GM21526 (cell line): Measurements from ENCODE around the gene CNTNAP2.

Experiments used
- ATAC-seq: cut with Tn5 transposase; IDR thresholded peaks from one replicate; pipeline ENCODE4 v1.9.1; 2021; ENCODE audit warnings: moderate library complexity; ENCODE audit not compliant: unreplicated experiment, low FRiP score

CNTNAP2 gene

DNA sequence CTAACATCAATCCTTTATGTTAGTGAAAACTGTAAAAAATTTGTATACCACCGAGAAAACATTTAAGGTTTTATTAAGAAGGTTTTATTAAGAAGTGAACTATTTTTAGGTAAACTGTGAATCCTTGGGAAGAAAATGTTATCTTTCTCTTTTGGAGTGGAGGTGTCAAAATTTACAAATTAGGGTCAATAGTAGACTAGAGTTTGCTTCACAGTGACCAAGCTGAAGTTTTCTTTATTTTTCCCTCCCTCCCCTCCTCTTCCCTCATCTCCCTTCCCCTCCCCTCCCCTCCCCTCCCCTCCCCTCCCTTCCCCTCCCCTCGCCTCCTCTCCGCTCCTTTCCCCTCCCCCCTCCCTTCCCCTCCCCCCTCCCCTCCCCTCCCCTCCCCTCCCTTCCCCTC is 168.8 kb downstream of the CNTNAP2 start:
- ATAC-seq = no peak

- no peak for ATAC-seq
These were observed 174.1 kb downstream of the CNTNAP2 start for GRCh38 chr7:146290746-146291145.

GRCh38 chr7:146291900-146292299 is 175.3 kb downstream of the CNTNAP2 start:
- ATAC-seq = no peak

- no peak for ATAC-seq
These were observed 179.4 kb downstream of the CNTNAP2 start for GRCh38 chr7:146296028-146296427.

DNA sequence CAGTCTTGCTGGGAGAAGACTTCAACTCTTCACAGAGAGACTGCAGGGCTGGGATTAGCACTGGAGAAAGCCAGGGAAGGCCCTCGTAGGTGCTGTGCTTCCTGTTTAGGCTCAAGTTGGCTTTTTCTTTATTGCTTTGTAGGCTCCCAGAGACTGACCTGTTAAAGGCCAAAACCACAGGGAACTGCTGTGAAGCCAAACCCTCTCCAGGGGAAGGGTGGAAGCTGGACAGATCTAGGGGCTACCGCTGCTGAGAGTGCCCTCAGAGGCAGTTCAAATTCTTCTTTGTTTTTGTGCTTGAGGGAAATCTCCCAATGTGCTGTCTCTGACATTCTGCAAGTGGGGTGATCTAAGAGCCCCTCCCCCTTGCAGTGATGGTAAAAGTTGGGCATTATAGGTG is 198.4 kb downstream of the CNTNAP2 start:
- ATAC-seq = no peak

- no peak for ATAC-seq
These were observed 203.0 kb downstream of the CNTNAP2 start for GRCh38 chr7:146319629-146320028.

- no peak for ATAC-seq
These were observed 204.7 kb downstream of the CNTNAP2 start for GRCh38 chr7:146321301-146321700.

DNA sequence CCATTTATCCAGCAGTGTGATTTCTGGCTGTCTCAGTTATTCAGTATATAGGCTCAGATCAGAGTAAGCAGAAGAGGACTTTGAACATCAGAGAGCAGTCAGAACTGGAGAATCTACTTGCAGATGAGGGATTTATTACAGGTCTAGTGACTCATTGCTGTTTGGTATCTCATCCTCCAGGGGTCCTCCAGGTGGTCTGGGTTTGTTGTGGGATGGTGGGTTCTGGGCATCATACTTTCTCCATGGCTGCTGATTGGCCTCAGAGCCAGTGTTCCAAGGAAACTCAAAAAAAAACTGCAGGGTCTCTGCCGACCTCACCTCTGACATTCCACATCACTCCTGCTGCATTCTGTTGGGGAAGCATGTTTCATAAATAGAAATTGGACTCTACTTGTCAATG is 214.8 kb downstream of the CNTNAP2 start:
- no peak for ATAC-seq

DNA sequence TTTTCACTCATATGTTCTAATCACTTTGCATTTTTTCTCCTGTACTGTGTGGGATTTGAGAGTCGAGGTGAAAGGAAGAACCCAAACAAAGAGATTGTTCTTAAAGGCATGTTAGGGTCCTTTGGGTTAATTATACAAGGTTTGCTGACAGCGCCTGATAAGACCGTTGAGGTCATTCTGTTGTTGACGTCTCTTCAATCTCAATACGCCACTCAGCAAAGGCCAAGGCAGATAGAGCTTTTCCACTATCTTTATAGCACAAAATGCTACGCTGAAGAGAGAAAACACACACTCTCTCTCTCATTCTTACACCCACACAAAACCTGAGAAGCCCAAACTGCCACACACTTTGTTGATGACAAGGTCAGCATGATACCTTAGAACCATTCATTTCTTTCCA is 228.7 kb downstream of the CNTNAP2 start:
- ATAC-seq = no peak

DNA sequence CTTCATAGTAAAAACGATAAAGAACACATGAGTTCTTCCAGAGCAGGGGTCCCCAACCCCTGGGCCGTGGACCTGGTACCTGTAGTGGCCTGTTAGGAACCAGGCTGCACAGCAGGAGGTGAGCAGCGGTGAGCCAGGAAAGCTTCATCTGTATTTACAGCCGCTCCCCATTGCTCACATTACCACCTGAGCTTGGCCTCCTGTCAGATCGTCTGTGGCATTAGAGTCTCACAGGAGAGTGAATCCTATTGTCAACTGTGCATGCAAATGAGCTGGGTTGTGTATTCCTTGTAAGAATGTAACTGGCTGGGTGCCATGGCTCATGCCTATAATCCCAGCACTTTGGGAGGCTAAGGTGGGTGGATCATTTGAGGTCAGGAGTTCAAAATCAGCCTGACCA is 229.5 kb downstream of the CNTNAP2 start:
- ATAC-seq = no peak

DNA sequence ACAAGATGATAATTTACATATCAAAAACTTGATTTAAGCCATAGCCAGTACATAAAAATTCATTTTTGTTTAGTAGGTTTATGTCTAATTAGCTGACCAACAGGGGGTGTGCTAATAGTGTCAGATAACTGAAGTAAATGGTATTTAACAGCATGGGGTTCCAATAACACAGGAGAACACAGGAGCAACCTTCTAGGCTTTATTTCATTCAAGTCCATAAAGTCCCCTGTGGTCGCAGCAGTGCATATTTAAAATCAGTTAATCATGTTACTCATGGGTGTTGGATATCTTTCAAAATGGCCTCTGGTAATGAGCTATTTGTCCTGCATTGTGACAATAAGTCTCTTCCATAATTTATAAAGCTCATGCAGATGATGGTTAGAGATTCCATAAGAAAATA is 238.6 kb downstream of the CNTNAP2 start:
- ATAC-seq = no peak

DNA sequence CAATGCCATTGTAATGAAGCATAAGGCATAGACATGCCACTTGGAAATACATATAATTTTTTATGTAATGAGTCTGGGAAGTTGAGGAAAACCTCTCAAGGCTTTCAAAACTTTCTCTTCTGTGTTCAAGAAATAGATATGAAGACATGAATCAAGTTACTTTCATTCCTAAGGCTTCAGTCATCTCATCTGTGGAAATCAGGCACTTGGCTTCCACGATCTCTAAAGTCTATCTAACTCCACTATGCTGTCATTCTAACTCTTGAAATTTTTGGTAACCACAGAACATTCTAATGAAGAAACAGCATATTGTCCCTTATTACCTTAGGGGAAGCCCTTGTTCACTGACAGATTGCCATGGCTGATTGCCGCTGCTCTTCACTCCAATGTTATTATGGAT is 242.6 kb downstream of the CNTNAP2 start:
- no peak for ATAC-seq

- no peak for ATAC-seq
These were observed 250.3 kb downstream of the CNTNAP2 start for GRCh38 chr7:146366938-146367337.

- no peak for ATAC-seq
These were observed 253.6 kb downstream of the CNTNAP2 start for GRCh38 chr7:146370171-146370570.

DNA sequence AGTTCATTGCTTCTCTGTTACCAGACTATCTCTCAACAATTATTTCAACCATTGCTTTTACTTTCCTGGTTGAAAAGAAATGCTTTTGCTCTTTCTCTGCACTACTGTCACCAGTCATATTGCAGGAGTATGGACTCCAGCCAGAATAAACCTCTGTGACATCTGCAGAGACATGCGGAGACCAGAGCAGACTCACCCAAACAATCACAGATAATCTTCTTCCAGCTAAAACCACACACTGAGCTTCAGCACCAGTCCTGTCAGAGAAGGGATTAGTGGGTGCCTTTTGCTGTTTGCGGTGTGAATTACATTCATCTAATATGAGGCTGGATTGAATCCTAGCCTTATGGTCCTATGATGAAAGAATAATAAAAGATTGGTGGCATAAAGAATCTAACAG is 258.6 kb downstream of the CNTNAP2 start:
- no peak for ATAC-seq

- ATAC-seq = no peak
These were observed 261.6 kb downstream of the CNTNAP2 start for GRCh38 chr7:146378196-146378595.

- no peak for ATAC-seq
These were observed 270.5 kb downstream of the CNTNAP2 start for GRCh38 chr7:146387140-146387539.

- ATAC-seq = no peak
These were observed 272.3 kb downstream of the CNTNAP2 start for GRCh38 chr7:146388928-146389327.

DNA sequence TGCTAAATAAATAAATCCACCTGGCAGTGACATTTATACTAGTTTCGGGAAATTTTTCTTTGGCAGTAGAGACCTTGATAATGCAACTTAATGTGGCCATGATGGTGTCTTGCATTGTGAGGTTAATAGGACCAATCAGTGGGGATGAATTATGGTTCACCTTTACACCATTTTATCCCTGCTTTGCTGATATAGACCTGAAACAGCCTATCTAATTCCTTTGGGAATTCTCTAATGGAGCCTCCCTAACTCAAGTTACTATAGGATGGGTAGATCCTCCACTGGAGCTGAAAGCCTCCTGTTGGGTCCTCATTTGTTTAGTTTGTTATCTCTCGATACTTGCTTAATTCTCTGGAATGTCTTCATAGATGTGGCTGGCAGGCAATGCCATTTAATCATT is 276.7 kb downstream of the CNTNAP2 start:
- ATAC-seq = no peak

GRCh38 chr7:146397141-146397540 is 280.5 kb downstream of the CNTNAP2 start:
- no peak for ATAC-seq

GRCh38 chr7:146401939-146402338 is 285.3 kb downstream of the CNTNAP2 start:
- no peak for ATAC-seq

DNA sequence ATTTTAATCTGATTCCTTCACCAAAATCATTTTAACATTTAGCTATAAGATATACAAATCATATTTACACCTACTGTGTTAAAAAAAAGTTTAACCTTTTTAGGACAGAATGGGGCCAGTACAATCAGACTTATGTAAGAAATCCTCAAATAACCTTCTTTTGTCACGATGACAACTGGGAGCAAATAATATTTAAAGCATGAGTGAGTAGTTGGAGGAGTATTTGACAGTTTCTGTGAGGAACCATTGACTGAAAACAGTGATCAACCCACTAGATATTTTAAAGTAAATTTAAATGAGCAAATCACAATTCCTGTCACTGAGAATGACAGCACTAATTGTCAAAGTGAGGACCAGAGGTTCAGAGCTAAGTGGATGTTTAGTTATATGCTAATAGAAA is 289.1 kb downstream of the CNTNAP2 start:
- no peak for ATAC-seq

- ATAC-seq = no peak
These were observed 295.4 kb downstream of the CNTNAP2 start for GRCh38 chr7:146411975-146412374.
